Measurements from ENCODE around the gene XRN2.

The XRN2 gene

GRCh38 chr20:21393816-21394519 lies 90.8 kb downstream of the XRN2 start:
- H3K4me3 ChIP-seq, result no peak overlapping the region
- peaks cover 30% of the 10 kb centered on the region for H3K9me3 ChIP-seq
- H3K36me3 ChIP-seq, result peaks cover 22% of the 10 kb centered on the region
- no peak overlapping the region for H3K4me2 ChIP-seq
- H3K9ac ChIP-seq, result no peak overlapping the region
- TF ChIP-seq Cebpa-rat (IDR thresholded peaks at IDR 0.05), result no peak
- H3K27ac ChIP-seq, result no peak overlapping the region
- H3K27me3 ChIP-seq, result peaks cover 32% of the 10 kb centered on the region
- H3K4me1 ChIP-seq, result no peaks in the 10 kb centered on the region
- no peaks in the 10 kb centered on the region for H4K20me1 ChIP-seq

GRCh38 chr20:21394551-21394950 lies 91.4 kb downstream of the XRN2 start:
- Histone ChIP-seq H3K9me3 (peaks cover 30% of the 10 kb centered on the region), H3K4me2 (no peak overlapping the region), H4K20me1 (no peaks in the 10 kb centered on the region), H3K4me1 (no peaks in the 10 kb centered on the region), H3K36me3 (peaks cover 20% of the 10 kb centered on the region), H3K9ac (no peak overlapping the region), H3K27ac (no peak overlapping the region), H3K27me3 (peaks cover 35% of the 10 kb centered on the region), H3K4me3 (no peak overlapping the region)
- no peak for TF ChIP-seq Cebpa-rat (IDR thresholded peaks at IDR 0.05)

- Histone ChIP-seq H3K27ac (no peak overlapping the region), H3K4me3 (no peak overlapping the region), H3K9ac (no peak overlapping the region), H4K20me1 (no peaks in the 10 kb centered on the region), H3K9me3 (peaks cover 30% of the 10 kb centered on the region), H3K27me3 (peaks cover 35% of the 10 kb centered on the region), H3K36me3 (peaks cover 18% of the 10 kb centered on the region), H3K4me2 (no peak overlapping the region), H3K4me1 (no peaks in the 10 kb centered on the region)
- TF ChIP-seq Cebpa-rat (IDR thresholded peaks at IDR 0.05), result no peak
These were observed 92.0 kb downstream of the XRN2 start for GRCh38 chr20:21395051-21395665.

GRCh38 chr20:21395666-21396598 lies 92.8 kb downstream of the XRN2 start:
- Histone ChIP-seq H3K4me3 (peak overlapping the region; percentile 25; the same call in 1 of the 2 replicates), H3K27me3 (peaks cover 35% of the 10 kb centered on the region), H3K27ac (no peak overlapping the region), H3K9ac (no peak overlapping the region), H3K9me3 (peaks cover 30% of the 10 kb centered on the region), H4K20me1 (no peaks in the 10 kb centered on the region), H3K36me3 (peaks cover 10% of the 10 kb centered on the region), H3K4me2 (no peak overlapping the region), H3K4me1 (no peaks in the 10 kb centered on the region)
- no peak for TF ChIP-seq Cebpa-rat (IDR thresholded peaks at IDR 0.05)

- H3K9ac ChIP-seq, result no peak overlapping the region
- no peak for TF ChIP-seq Cebpa-rat (IDR thresholded peaks at IDR 0.05)
- H3K36me3 ChIP-seq, result peaks cover 2% of the 10 kb centered on the region; the same call in 1 of the 2 replicates
- peaks cover 27% of the 10 kb centered on the region for H3K9me3 ChIP-seq
- H4K20me1 ChIP-seq, result no peaks in the 10 kb centered on the region
- H3K27ac ChIP-seq, result no peak overlapping the region
- peak overlapping the region; percentile 25; the same call in 1 of the 2 replicates for H3K4me3 ChIP-seq
- H3K27me3 ChIP-seq, result peaks cover 35% of the 10 kb centered on the region
- no peak overlapping the region for H3K4me2 ChIP-seq
- H3K4me1 ChIP-seq, result no peaks in the 10 kb centered on the region
These were observed 93.6 kb downstream of the XRN2 start for GRCh38 chr20:21396599-21397340.

- Histone ChIP-seq H3K27ac (no peak within 1 kb of the TSS), H4K20me1 (no peaks in the 10 kb centered on the region), H3K4me1 (no peaks in the 10 kb centered on the region), H3K9me3 (peaks cover 27% of the 10 kb centered on the region), H3K4me2 (no peak within 1 kb of the TSS), H3K4me3 (peak within 1 kb of the TSS; percentile 25; the same call in 1 of the 2 replicates), H3K27me3 (peaks cover 35% of the 10 kb centered on the region), H3K36me3 (no peaks in the 10 kb centered on the region), H3K9ac (no peak within 1 kb of the TSS)
- no peak for TF ChIP-seq Cebpa-rat (IDR thresholded peaks at IDR 0.05)
These were observed 94.4 kb downstream of the XRN2 start, which contains the start of gene NKX2-4 for GRCh38 chr20:21397341-21398108. TSS of gene NKX2-4 (minus strand) at chr20:21397526. CDS start at chr20:21397399, 127 bp downstream.

GRCh38 chr20:21398109-21399004 lies 95.2 kb downstream of the XRN2 start:
- H3K9ac ChIP-seq, result no peak overlapping the region
- no peaks in the 10 kb centered on the region for H3K36me3 ChIP-seq
- H3K4me1 ChIP-seq, result no peaks in the 10 kb centered on the region
- H3K27me3 ChIP-seq, result peaks cover 35% of the 10 kb centered on the region
- H3K4me2 ChIP-seq, result no peak overlapping the region
- H3K27ac ChIP-seq, result no peak overlapping the region
- no peak overlapping the region for H3K4me3 ChIP-seq
- H3K9me3 ChIP-seq, result peaks cover 27% of the 10 kb centered on the region
- TF ChIP-seq Cebpa-rat (IDR thresholded peaks at IDR 0.05), result no peak
- no peaks in the 10 kb centered on the region for H4K20me1 ChIP-seq

- Histone ChIP-seq H3K27ac (no peak overlapping the region), H3K4me2 (no peak overlapping the region), H3K9ac (no peak overlapping the region), H3K27me3 (peaks cover 35% of the 10 kb centered on the region), H3K4me1 (no peaks in the 10 kb centered on the region), H3K36me3 (no peaks in the 10 kb centered on the region), H3K4me3 (no peak overlapping the region), H3K9me3 (peaks cover 27% of the 10 kb centered on the region), H4K20me1 (no peaks in the 10 kb centered on the region)
- TF ChIP-seq Cebpa-rat (IDR thresholded peaks at IDR 0.05), result no peak
These were observed 95.9 kb downstream of the XRN2 start for GRCh38 chr20:21399005-21399475.
